Measurements from ENCODE around the gene ZNF331.

ZNF331 gene

GRCh38 chr19:53520547-53521372, 17.2 kb upstream of the ZNF331 start:
- peak; percentile 72 for DNase-seq (ENCODE audit: low read depth)

DNA sequence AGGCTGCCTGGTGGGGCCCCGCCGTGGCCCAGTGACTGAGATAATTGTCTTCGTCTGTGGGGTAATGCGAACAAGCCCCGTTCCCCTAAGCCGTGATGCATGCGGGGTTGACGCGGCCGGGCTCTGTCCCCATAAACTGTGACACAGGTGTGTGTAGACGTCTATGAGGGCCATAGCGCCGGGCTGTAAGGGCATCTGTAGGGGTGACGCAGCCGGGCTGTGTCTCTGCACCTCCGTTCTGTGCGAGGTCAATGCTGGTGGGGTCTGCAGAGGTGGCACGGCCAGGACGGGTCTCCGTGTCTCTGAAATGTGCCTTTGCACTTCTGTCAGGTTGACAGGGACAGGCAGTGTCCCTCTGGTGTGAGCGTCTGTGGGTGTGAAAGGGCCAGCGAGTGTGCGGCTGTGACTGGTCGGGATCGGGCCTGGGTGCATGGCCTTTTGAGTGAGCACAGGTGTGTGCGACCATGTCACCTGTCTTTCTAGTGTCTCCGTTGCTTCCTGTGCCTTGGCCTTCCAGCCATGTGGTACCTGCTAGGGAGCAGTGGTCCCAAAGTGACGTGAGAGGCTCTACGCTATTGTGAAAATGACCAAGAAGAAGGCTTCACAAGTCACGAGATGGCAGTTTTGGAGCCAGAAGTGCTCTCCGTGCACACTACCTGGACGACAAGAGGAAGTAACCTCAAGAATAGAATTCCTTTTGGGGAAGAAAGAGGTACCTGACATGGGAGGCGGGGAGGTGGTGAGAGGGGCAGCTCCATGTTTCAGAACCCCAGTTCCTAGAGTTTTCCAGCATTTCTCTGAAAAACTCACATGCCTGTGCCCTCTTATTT, 16.4 kb upstream of the ZNF331 start:
- DNase-seq (ENCODE audit: low read depth): no peak

DNA sequence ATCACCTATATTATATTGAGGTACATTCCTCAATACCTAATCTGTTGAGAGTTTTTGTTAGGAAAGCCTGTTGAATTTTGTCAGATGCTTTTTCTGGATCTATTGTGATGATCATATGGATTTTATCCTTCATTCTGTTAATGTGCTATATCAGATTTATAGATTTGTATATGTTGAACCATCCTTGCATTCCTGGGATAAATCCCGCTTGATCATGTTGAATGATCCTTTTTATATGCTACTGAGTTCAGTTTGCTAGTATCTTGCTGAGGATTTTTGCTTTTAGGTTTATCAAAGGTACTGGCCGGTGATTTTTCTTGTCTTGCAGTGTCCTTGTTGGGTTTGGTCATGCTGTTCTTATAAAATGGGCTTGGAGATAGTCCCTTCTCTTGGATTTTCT, 12.0 kb upstream of the ZNF331 start:
- no peak for DNase-seq (ENCODE audit: low read depth)

GRCh38 chr19:53530622-53531021, 7.3 kb upstream of the ZNF331 start:
- no peak for DNase-seq (ENCODE audit: low read depth)

DNA sequence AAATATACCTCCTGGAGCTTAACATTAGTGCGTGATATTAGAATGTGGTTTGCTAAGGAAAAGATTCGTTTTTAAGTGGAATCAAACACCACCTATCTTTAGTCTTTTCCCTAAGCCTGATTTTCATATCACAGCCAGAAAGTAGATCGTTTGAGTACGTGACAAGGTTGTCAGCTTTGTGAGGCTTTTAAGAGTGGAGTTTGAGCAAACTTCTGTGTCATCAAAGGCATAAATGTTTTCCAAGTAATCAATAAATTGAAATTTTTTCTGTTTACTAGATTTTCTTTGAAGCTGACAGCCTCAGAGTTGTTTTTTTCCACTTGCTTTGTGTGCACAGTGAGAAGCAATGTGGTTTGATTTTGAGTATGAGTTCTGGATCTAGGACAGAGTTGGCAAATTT, 6.5 kb upstream of the ZNF331 start:
- no peak for DNase-seq (ENCODE audit: low read depth)

DNA sequence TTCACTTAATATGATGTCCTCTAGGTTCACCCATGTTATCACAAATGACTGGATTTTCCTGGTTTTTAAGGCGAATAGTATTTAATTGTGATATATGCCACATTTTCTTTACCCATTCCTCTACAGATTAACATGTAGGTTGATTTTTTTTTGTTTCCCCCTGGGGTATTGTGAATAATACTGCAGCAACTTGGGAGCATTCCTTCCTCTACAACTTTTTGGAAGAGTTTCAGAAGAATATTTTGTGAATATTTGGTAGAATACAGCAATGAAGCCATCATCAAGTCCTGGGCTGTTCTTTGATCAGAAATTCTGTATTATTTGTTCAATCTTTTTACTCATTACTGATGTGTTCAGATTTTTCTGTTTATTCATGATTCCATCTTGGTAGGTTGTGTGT, 5.6 kb upstream of the ZNF331 start:
- no peak for DNase-seq (ENCODE audit: low read depth)

DNA sequence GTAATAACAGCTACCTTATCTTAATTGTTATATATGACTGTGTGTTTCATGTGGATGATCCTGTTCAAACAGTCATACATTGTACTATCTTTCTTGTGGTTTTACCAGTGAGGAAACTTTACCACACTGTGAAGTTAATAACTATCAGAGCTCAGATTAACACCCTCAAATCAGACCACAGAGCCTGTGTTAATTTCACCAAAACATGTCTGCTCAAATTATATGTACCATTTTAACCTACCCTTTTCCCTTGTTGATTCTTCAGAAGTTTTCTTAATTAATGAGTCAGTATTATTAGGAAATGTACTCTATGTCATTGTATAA, 1.8 kb upstream of the ZNF331 start:
- DNase-seq (ENCODE audit: low read depth): no peak

GRCh38 chr19:53537121-53537520, 824 bp upstream of the ZNF331 start:
- no peak for DNase-seq (ENCODE audit: low read depth)

DNA sequence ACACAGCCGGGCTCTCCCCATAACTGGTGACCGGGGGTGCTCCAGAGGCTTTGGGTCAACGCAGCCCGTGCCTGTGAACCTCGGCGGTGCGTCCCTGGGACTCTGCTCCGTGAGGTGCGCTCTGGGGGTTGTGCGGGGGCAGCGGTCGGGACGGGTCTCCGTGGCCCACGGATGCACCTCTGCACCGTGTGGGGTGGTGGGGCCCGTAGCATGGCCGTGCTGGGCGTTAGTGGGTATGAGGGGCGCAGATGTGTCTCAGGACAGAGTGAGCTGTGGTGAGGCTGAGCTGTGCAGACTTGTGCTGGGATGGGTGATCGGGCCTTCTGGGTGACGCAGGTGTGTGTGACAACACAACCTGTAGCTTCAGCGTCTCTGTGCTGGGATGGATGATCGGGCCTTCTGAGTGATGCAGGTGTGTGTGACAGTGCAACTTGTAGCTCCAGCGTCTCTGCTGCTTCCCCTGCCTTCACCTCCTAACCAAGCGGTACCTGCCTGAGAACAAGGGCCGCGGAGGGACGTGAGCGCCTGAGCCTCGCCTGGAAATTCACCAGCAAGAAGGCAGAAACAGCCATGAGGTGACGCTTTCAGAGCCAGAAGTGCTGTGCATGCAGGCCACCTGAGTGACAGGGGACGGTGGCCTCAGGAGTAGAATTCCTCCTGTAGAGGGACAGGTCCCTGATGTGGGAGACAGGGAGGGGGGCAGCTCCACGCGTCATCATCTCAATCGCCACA, 599 bp downstream of the ZNF331 start:
- DNase-seq (ENCODE audit: low read depth): no peak

DNA sequence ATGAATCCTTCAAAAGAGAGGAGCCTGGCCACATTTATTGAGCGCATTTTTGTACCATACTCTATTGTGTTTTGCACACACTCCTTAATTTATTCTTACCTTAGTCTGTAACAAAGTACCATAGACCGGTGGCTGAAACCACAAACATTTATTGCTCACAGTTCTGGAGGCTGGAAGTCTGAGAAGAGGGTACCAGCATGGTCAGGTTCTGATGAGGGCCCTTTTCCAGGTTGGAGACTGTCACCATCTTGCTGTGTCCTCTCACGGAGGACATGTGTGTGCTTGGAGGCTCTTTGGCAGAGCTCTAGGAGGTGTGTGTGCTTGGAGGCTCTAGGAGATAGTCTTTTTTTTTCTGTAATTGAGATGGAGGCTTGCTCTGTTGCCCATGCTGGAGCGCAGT, 2.1 kb downstream of the ZNF331 start:
- no peak for DNase-seq (ENCODE audit: low read depth)

GRCh38 chr19:53541971-53542370, 4.0 kb downstream of the ZNF331 start:
- no peak for DNase-seq (ENCODE audit: low read depth)

DNA sequence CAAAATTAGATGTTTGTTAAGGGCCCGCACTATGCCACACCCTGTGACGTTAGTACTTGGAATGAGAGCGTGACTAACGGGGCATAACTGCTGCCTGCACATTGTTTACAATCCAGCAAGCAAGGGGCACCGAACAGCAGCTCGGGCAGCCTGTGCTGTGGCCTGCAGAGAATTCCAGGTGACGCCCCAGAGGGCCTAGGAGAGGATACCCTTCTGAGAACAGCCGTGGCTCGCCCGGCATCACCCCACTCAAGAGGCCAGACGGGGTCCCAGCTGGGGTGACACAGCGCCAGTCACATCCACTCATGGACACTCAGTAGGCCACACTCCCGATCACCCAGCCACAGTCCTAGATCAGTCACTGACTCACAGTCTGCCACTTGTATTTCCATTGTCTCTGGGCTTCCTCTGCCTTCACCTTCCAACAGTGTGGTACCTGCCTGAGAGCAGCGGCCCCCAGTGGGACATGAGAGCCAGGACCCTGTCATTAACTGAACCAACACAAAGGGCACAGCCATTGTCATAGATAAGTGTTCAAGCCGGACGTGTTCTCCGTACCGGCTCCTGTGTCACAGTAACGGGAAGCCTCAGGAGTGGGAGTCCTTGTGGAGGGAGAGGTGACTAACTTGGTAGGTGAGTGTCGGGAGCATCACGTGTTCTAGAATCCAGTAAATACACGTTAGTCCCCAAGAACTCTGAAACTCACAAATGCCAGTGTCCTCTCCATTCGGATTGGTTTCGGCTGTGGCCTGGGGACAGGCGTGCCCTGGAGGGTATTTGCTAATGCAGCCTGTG, 7.5 kb downstream of the ZNF331 start:
- DNase-seq (ENCODE audit: low read depth): no peak

DNA sequence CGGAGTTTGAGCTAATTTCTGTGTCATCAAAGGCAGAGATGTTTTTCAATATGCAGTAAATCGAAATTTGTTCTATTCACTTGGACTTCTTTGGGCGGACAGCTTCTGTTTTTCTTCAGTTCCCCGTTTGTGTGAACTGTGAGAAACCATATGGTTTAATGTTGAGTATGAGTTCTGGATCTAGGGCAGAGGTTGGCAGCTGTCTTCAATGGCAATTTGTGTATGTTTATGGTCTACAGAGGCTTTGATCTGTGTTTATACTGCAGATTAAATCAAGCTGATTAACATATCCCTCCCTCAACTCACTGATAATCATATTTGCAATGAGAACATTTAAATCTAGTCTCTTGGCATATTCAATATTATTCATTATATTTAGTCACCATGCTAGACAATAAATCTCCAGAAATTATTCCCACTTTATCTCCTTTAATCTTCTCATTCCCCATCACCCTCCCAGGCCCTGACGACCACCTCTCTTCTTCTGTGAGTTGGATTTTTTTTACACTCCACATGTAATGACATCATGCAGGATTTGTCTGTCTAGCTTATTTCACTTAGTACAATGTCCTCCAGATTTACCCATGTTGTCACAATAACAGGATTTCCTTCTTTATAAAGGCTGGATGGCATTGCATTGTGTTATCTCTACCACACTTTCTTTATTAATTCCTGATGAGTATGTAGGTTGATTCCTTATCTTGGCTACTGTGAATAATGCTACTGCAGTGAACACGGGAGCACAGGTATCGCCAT, 9.0 kb downstream of the ZNF331 start:
- DNase-seq (ENCODE audit: low read depth): no peak

- DNase-seq (ENCODE audit: low read depth): no peak
Observed at GRCh38 chr19:53549340-53549739, 11.4 kb downstream of the ZNF331 start.

- no peak for DNase-seq (ENCODE audit: low read depth)
Observed at GRCh38 chr19:53552001-53552721, 14.2 kb downstream of the ZNF331 start.

- DNase-seq (ENCODE audit: low read depth): no peak
Observed at GRCh38 chr19:53553156-53553555, 15.2 kb downstream of the ZNF331 start.

- DNase-seq (ENCODE audit: low read depth): peak; percentile 66
Observed at GRCh38 chr19:53553865-53554791, 16.2 kb downstream of the ZNF331 start.

- no peak for DNase-seq (ENCODE audit: low read depth)
Observed at GRCh38 chr19:53554804-53555203, 16.9 kb downstream of the ZNF331 start.

DNA sequence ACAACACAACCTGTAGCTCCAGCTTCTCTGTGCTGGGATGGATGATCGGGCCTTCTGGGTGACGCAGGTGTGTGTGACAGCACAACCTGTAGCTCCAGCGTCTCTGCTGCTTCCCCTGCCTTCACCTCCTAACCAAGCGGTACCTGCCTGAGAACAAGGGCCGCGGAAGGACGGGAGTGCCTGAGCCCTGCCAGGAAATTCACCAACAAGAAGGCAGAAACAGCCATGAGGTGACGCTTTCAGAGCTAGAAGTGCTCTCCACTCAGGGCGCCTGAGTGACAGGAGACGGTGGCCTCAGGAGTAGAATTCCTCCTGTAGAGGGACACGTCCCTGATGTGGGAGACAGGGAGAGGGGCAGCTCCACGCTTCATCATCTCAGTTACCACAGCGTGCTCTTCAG, 17.4 kb downstream of the ZNF331 start:
- no peak for DNase-seq (ENCODE audit: low read depth)
